ENCODE measurements around the gene PLG.
"Not testable (repeated sequence)": the region's sequence is repeated elsewhere in the genome, so short reads cannot be mapped to it uniquely, and the experiment has no call there.

Gene PLG

GRCh38 chr6:160704688-160705087, 2.6 kb downstream of the PLG start:
- DNase-seq (ENCODE audit: low read depth in 2 of 2) = not testable (repeated sequence)

GRCh38 chr6:160708993-160709392, 6.9 kb downstream of the PLG start:
- DNase-seq (ENCODE audit: low read depth in 2 of 2) = not testable (repeated sequence)

GRCh38 chr6:160714731-160715316, 12.8 kb downstream of the PLG start:
- DNase-seq (ENCODE audit: low read depth in 2 of 2) = no peak

GRCh38 chr6:160730911-160731310, 28.9 kb downstream of the PLG start:
- no peak for DNase-seq (ENCODE audit: low read depth in 2 of 2)

- peak in 1 of 2 experiments; percentile 10 for DNase-seq (ENCODE audit: low read depth in 2 of 2)
Observed at GRCh38 chr6:160733050-160733646, 31.1 kb downstream of the PLG start.

GRCh38 chr6:160734627-160735026, 32.6 kb downstream of the PLG start:
- no peak for DNase-seq (ENCODE audit: low read depth in 2 of 2)

GRCh38 chr6:160735523-160735922, 33.5 kb downstream of the PLG start:
- no peak for DNase-seq (ENCODE audit: low read depth in 2 of 2)

- no peak for DNase-seq (ENCODE audit: low read depth in 2 of 2)
Observed at GRCh38 chr6:160737934-160738333, 35.9 kb downstream of the PLG start.

GRCh38 chr6:160739955-160740354, 37.9 kb downstream of the PLG start:
- DNase-seq (ENCODE audit: low read depth in 2 of 2) = no peak

GRCh38 chr6:160741012-160741411, 39.0 kb downstream of the PLG start:
- not testable (repeated sequence) for DNase-seq (ENCODE audit: low read depth in 2 of 2)

GRCh38 chr6:160742090-160742489, 40.0 kb downstream of the PLG start:
- no peak for DNase-seq (ENCODE audit: low read depth in 2 of 2)

GRCh38 chr6:160750276-160750689, 48.2 kb downstream of the PLG start:
- no peak for DNase-seq (ENCODE audit: low read depth in 2 of 2)

GRCh38 chr6:160753211-160753610, 51.2 kb downstream of the PLG start:
- DNase-seq (ENCODE audit: low read depth in 2 of 2) = not testable (repeated sequence)

- no peak for DNase-seq (ENCODE audit: low read depth in 2 of 2)
Observed at GRCh38 chr6:160755165-160755564, 53.1 kb downstream of the PLG start.

GRCh38 chr6:160756021-160756420, 54.0 kb downstream of the PLG start:
- no peak for DNase-seq (ENCODE audit: low read depth in 2 of 2)

- no peak for DNase-seq (ENCODE audit: low read depth in 2 of 2)
Observed at GRCh38 chr6:160756871-160757270, 54.8 kb downstream of the PLG start.

- no peak for DNase-seq (ENCODE audit: low read depth in 2 of 2)
Observed at GRCh38 chr6:160764847-160765246, 62.8 kb downstream of the PLG start.

GRCh38 chr6:160765412-160765811, 63.4 kb downstream of the PLG start:
- no peak for DNase-seq (ENCODE audit: low read depth in 2 of 2)

GRCh38 chr6:160766657-160766988, 64.6 kb downstream of the PLG start:
- DNase-seq (ENCODE audit: low read depth in 2 of 2) = no peak

GRCh38 chr6:160766989-160767646, 65.1 kb downstream of the PLG start:
- DNase-seq (ENCODE audit: low read depth in 2 of 2) = peak; percentile 17 to 55

- DNase-seq (ENCODE audit: low read depth in 2 of 2) = no peak
Observed at GRCh38 chr6:160767647-160768019, 65.6 kb downstream of the PLG start.

GRCh38 chr6:160768101-160768500, 66.1 kb downstream of the PLG start:
- DNase-seq (ENCODE audit: low read depth in 2 of 2) = no peak

- no peak for DNase-seq (ENCODE audit: low read depth in 2 of 2)
Observed at GRCh38 chr6:160774399-160774798, 72.4 kb downstream of the PLG start.

Measured in stimulated activated CD4-positive, alpha-beta T cell treated with anti-CD3 and anti-CD28 coated beads, Interleukin-12 subunit alpha, Interleukin-12 subunit beta, amount 100 ng/mL, for 24 hours (primary cell).